ENCODE data around the gene LCMT2.
A peak's percentile ranks its signal among the peaks of the same experiment; 100 is the strongest.

LCMT2 gene, protein sequence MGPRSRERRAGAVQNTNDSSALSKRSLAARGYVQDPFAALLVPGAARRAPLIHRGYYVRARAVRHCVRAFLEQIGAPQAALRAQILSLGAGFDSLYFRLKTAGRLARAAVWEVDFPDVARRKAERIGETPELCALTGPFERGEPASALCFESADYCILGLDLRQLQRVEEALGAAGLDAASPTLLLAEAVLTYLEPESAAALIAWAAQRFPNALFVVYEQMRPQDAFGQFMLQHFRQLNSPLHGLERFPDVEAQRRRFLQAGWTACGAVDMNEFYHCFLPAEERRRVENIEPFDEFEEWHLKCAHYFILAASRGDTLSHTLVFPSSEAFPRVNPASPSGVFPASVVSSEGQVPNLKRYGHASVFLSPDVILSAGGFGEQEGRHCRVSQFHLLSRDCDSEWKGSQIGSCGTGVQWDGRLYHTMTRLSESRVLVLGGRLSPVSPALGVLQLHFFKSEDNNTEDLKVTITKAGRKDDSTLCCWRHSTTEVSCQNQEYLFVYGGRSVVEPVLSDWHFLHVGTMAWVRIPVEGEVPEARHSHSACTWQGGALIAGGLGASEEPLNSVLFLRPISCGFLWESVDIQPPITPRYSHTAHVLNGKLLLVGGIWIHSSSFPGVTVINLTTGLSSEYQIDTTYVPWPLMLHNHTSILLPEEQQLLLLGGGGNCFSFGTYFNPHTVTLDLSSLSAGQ

GRCh38 chr15:43329960-43330779, at the start of gene LCMT2:
LCMT2 (minus strand) TSS chr15:43330573; CDS start chr15:43330489, 84 bp downstream.
- Histone ChIP-seq H3K4me1 (ENCODE audit: insufficient read depth, low read length) (peaks cover 26% of the 10 kb centered on the region), H3K27me3 (ENCODE audit: control insufficient read depth in 1 of 2, insufficient read depth in 2 of 2, low read length in 2 of 2) (no peaks in the 10 kb centered on the region), H3K9ac (ENCODE audit: low read length) (peak within 1 kb of the TSS; percentile 76), H3K4me3 (ENCODE audit: low read depth in 1 of 2, low read length in 2 of 2) (peak within 1 kb of the TSS; percentile 85 to 90), H3K27ac (ENCODE audit: low read depth, low read length) (peak within 1 kb of the TSS; percentile 99), H3K36me3 (ENCODE audit: insufficient read depth, low read length) (no peaks in the 10 kb centered on the region), H3K9me3 (ENCODE audit: low read length) (no peaks in the 10 kb centered on the region)

GRCh38 chr15:43378601-43379000, 48.2 kb upstream of the LCMT2 start:
- Histone ChIP-seq H3K36me3 (ENCODE audit: insufficient read depth, low read length) (no peaks in the 10 kb centered on the region), H3K4me1 (ENCODE audit: insufficient read depth, low read length) (no peaks in the 10 kb centered on the region), H3K27me3 (ENCODE audit: control insufficient read depth in 1 of 2, insufficient read depth in 2 of 2, low read length in 2 of 2) (no peaks in the 10 kb centered on the region), H3K27ac (ENCODE audit: low read depth, low read length) (no peak overlapping the region), H3K4me3 (ENCODE audit: low read depth in 1 of 2, low read length in 2 of 2) (no peak overlapping the region), H3K9ac (ENCODE audit: low read length) (no peak overlapping the region), H3K9me3 (ENCODE audit: low read length) (no peaks in the 10 kb centered on the region)

DNA sequence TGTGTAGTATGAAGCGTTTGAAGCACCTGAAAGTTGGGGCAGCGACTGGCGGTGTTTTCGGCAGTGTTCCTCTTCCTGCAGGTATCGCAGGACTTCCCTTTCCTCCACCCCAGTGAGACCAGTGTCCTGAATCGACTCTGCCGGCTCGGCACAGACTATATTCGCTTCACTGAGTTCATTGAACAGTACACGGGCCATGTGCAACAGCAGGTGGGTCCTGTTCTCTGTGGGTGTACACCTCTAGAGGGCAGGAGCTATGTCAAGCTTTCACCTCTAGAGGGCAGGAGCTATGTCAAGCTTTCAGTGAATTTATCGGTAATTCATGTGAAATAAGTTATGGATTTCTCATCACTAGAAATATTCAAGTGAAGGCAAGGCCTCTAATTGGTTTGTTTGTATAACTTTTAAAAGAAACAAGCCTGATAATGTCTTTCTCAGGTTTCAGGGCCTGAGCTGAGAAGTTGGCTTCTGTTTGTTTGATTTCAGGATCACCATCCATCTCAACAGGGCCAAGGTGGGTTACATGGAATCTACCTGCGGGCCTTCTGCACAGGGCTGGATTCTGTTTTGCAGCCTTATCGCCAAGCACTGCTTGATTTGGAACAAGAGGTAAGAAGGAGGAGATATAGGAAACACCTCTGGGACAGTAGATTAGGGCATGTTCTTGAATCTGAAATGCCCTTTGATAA, 45.8 kb upstream of the LCMT2 start:
- Histone ChIP-seq H3K27me3 (ENCODE audit: control insufficient read depth in 1 of 2, insufficient read depth in 2 of 2, low read length in 2 of 2) (no peaks in the 10 kb centered on the region), H3K4me3 (ENCODE audit: low read depth in 1 of 2, low read length in 2 of 2) (no peak overlapping the region), H3K9ac (ENCODE audit: low read length) (no peak overlapping the region), H3K9me3 (ENCODE audit: low read length) (no peaks in the 10 kb centered on the region), H3K36me3 (ENCODE audit: insufficient read depth, low read length) (no peaks in the 10 kb centered on the region), H3K27ac (ENCODE audit: low read depth, low read length) (no peak overlapping the region), H3K4me1 (ENCODE audit: insufficient read depth, low read length) (peaks cover 8% of the 10 kb centered on the region)

- Histone ChIP-seq H3K27ac (ENCODE audit: low read depth, low read length) (peak within 1 kb of the TSS; percentile 78), H3K9ac (ENCODE audit: low read length) (peak within 1 kb of the TSS; percentile 88), H3K4me1 (ENCODE audit: insufficient read depth, low read length) (peaks cover 32% of the 10 kb centered on the region), H3K27me3 (ENCODE audit: control insufficient read depth in 1 of 2, insufficient read depth in 2 of 2, low read length in 2 of 2) (no peaks in the 10 kb centered on the region), H3K36me3 (ENCODE audit: insufficient read depth, low read length) (peaks cover 9% of the 10 kb centered on the region), H3K4me3 (ENCODE audit: low read depth in 1 of 2, low read length in 2 of 2) (peak within 1 kb of the TSS; percentile 94 to 100), H3K9me3 (ENCODE audit: low read length) (no peaks in the 10 kb centered on the region)
Observed at GRCh38 chr15:43370975-43371974, 40.9 kb upstream of the LCMT2 start, which contains the start of the genes TUBGCP4 and ZSCAN29. TUBGCP4 (plus strand) TSS chr15:43371101; CDS start chr15:43371355, 254 bp downstream. ZSCAN29 (minus strand) TSS chr15:43371043; CDS start chr15:43369913, 1,130 bp downstream.

DNA sequence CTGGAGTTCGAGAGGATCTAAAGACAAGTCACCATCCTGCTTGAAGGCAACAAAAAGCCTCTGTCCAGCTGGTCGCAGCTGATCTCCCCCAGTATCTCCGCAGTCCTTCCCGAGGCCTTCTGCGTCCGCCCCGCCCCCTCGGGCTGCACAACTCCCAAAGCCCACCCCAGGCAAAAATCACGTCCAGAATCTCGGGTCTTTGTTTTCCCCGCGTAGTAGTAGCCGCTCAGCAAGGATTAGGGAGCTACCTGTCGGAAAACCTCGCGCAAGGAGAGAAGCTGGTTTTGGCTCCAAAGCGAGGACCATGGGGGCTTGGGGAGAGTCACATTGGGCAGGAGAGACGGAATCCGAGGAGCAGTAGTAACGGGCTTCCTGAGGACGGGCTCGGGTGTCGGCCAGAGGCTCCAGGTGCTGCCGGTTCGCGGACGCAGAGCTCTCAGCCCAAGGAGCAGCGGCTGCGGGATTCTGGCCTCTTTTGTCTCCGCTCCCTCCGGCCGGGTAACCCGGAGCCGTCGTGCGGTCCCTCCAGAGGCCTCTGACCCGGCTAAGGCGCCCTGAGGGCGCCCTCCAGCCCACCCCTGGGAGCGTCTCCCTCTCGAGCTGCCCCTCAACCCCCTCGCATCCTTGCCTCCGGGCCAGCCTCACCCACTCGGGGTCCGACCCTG, 40.1 kb upstream of the LCMT2 start:
- Histone ChIP-seq H3K4me3 (ENCODE audit: low read depth in 1 of 2, low read length in 2 of 2) (peak overlapping the region; percentile 94 to 100), H3K4me1 (ENCODE audit: insufficient read depth, low read length) (peaks cover 32% of the 10 kb centered on the region), H3K9me3 (ENCODE audit: low read length) (no peaks in the 10 kb centered on the region), H3K27ac (ENCODE audit: low read depth, low read length) (peak overlapping the region; percentile 78), H3K9ac (ENCODE audit: low read length) (peak overlapping the region; percentile 88), H3K27me3 (ENCODE audit: control insufficient read depth in 1 of 2, insufficient read depth in 2 of 2, low read length in 2 of 2) (no peaks in the 10 kb centered on the region), H3K36me3 (ENCODE audit: insufficient read depth, low read length) (peaks cover 16% of the 10 kb centered on the region)

- Histone ChIP-seq H3K27me3 (ENCODE audit: control insufficient read depth in 1 of 2, insufficient read depth in 2 of 2, low read length in 2 of 2) (no peaks in the 10 kb centered on the region), H3K27ac (ENCODE audit: low read depth, low read length) (no peak overlapping the region), H3K36me3 (ENCODE audit: insufficient read depth, low read length) (peaks cover 65% of the 10 kb centered on the region), H3K4me3 (ENCODE audit: low read depth in 1 of 2, low read length in 2 of 2) (peak overlapping the region in 1 of 2 donors; percentile 2), H3K9ac (ENCODE audit: low read length) (no peak overlapping the region), H3K4me1 (ENCODE audit: insufficient read depth, low read length) (no peaks in the 10 kb centered on the region), H3K9me3 (ENCODE audit: low read length) (peaks cover 41% of the 10 kb centered on the region)
Observed at GRCh38 chr15:43361313-43361903, 31.0 kb upstream of the LCMT2 start.

DNA sequence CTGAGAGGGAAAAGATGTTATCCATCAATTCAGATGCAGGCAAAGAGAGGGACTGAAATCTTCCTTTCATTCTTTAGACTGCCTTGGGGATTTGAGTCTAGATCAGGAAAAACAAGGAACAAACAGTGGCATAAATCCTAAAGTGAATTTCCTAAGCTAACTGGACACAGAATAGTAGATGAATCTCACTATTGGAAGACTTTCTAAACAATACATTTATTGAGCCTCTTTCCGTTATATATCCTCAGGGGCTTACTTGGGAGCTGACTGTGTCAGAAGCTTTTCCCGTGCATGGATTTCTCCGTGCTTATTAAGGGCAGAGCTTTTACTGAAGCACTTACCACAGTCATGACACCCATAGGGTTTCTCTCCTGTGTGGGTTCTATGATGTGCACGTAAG, 30.4 kb upstream of the LCMT2 start:
- Histone ChIP-seq H3K27ac (ENCODE audit: low read depth, low read length) (no peak overlapping the region), H3K9me3 (ENCODE audit: low read length) (peaks cover 41% of the 10 kb centered on the region), H3K4me3 (ENCODE audit: low read depth in 1 of 2, low read length in 2 of 2) (no peak overlapping the region), H3K27me3 (ENCODE audit: control insufficient read depth in 1 of 2, insufficient read depth in 2 of 2, low read length in 2 of 2) (no peaks in the 10 kb centered on the region), H3K36me3 (ENCODE audit: insufficient read depth, low read length) (peaks cover 59% of the 10 kb centered on the region), H3K9ac (ENCODE audit: low read length) (no peak overlapping the region), H3K4me1 (ENCODE audit: insufficient read depth, low read length) (no peaks in the 10 kb centered on the region)

DNA sequence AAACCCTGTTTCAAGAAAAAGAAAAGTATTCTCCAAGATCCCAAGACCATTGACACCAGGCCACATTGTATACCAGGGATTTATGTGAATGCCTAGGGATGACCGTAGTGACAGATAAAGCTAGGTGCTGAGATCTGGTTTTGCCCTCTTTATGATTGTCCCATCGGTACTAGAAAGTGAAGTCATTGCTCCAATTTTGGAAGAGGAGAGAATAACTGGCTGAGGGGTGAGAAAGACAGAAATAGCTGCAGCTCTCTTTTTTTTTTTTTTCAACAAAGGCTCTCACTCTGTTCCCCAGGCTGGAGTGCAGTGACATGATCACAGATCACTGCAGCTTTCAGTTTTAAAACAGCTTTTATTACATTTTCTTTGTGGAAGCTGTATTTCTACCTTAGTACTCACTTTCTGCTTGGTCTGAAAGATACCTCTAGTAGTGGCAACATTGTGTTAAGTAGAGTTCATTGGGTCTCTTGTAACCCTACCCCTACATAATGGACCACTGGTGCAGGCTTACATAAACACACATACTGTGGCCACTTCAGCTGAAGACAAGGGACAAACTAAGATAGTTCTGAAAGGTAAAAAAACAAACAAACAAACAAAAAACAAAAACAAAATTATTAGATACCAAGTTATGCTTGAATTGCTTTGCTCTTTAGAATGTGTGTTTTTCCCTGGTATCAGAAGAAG, 22.5 kb upstream of the LCMT2 start:
- Histone ChIP-seq H3K9ac (ENCODE audit: low read length) (no peak overlapping the region), H3K9me3 (ENCODE audit: low read length) (no peaks in the 10 kb centered on the region), H3K27ac (ENCODE audit: low read depth, low read length) (no peak overlapping the region)

DNA sequence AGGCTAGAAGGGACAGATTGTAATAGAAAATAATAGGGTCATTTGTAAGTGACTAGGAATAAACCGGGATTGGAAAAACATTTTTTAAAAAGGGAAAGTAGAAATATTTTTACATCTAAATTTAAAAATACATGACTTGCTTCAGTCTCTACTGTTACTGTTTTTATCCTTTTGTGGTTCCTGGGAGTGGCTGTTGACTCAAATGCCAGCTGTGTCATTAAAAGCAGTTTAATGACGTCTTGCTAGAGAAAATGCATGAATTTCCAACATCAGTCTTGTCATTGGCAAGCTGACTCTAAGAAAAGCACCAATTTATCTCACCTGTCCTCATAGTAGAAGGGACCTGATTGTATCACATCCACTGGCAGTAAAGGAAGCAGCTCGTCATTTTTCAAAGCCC, 16.7 kb upstream of the LCMT2 start:
- H3K27me3 ChIP-seq (ENCODE audit: control insufficient read depth in 1 of 2, insufficient read depth in 2 of 2, low read length in 2 of 2): no peaks in the 10 kb centered on the region
- H3K9me3 ChIP-seq (ENCODE audit: low read length): no peaks in the 10 kb centered on the region
- H3K4me1 ChIP-seq (ENCODE audit: insufficient read depth, low read length): no peaks in the 10 kb centered on the region
- H3K27ac ChIP-seq (ENCODE audit: low read depth, low read length): no peak overlapping the region
- H3K9ac ChIP-seq (ENCODE audit: low read length): no peak overlapping the region
- peaks cover 36% of the 10 kb centered on the region for H3K36me3 ChIP-seq (ENCODE audit: insufficient read depth, low read length)
- no peak overlapping the region for H3K4me3 ChIP-seq (ENCODE audit: low read depth in 1 of 2, low read length in 2 of 2)

More for the DNA sequence above, 22.5 kb upstream of the LCMT2 start:
- Histone ChIP-seq H3K4me1 (ENCODE audit: insufficient read depth, low read length) (no peaks in the 10 kb centered on the region), H3K27me3 (ENCODE audit: control insufficient read depth in 1 of 2, insufficient read depth in 2 of 2, low read length in 2 of 2) (no peaks in the 10 kb centered on the region), H3K4me3 (ENCODE audit: low read depth in 1 of 2, low read length in 2 of 2) (no peak overlapping the region), H3K36me3 (ENCODE audit: insufficient read depth, low read length) (peaks cover 34% of the 10 kb centered on the region)
